SK-N-DZ (cell line): ENCODE measurements around the gene GALNT17.
"Not testable (repeated sequence)": the region's sequence is repeated elsewhere in the genome, so short reads cannot be mapped to it uniquely, and the experiment has no call there.

Source experiments
- DNase-seq: peaks from one replicate; pipeline ENCODE4 v3.0.0-alpha.2; 2015; ENCODE audit warnings: low spot score

GALNT17 gene

DNA sequence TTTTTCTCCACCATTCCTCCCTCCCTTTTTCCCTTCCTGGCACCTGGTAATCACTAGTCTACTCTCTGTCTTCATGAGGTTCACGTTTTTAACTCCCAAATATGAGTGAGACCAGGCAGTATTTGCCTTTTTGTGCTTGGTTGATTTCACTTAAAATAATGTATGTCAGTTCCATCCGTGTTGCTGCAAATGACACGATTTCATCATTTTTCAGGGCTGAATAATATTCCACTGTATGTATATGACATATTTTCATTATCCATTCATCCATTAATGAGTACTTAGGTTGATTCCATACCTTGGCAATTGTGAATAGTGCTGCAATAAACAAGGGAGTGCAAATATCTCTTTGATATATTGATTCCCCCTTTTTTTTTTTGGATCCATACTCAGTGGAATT, 25.8 kb downstream of the GALNT17 start:
- DNase-seq: no peak

DNA sequence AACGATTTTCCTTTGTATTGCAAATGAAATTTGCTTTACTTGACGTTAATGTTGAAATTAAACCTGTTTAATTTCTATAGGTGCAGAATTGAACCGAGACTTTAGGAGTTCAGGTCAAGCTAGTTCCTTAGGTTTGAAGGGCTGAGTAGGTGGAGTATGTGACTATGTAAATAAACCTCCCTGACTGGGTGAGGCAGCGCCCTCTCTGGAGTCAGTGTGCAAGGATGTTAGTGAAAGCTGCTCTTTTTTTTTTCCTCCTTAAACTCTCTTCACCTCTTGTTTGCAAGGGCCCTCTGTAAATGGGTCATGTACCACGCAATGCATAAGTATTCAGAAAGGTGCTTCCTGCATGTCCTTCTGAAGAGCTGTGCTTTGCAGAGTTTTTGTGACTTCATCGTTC, 33.8 kb downstream of the GALNT17 start:
- no peak for DNase-seq

DNA sequence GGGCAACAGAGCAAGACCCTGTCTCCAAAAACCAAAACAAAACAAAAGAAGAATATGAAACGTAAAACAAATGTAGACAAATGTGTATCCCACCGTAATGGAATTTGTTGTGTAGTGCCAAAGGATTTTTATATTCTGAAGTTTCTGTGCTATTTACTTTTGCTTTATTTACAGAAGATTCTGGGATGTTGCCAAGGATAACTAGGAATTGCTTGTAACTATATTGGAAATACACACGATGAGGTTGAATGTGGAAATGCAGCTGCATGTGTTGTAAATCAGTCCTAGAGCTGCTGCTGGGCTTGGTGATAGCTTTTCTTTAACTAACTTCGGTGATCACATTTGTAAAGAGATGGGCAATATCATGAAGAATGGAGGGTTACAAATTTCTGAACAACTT, 39.5 kb downstream of the GALNT17 start:
- DNase-seq: no peak

DNA sequence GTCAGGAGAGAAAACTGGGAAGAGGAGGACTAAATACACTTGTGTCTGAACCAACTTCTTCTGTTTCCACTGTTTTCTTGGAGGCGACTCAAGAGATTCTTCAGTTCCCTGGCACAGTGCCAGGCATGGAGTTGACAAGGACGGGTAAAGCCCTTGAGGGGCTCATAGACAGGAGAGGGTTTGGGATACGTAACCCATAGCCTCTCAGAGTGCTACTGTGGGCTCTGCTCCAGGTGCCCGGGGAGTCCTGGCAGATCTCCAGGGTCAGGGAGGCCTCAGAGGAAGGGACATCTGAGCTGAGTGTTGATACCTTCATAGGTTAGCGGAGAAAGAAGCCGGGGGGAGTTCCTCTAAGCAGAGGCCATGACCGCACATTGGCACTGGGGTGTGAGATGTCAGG, 42.0 kb downstream of the GALNT17 start:
- DNase-seq: no peak

DNA sequence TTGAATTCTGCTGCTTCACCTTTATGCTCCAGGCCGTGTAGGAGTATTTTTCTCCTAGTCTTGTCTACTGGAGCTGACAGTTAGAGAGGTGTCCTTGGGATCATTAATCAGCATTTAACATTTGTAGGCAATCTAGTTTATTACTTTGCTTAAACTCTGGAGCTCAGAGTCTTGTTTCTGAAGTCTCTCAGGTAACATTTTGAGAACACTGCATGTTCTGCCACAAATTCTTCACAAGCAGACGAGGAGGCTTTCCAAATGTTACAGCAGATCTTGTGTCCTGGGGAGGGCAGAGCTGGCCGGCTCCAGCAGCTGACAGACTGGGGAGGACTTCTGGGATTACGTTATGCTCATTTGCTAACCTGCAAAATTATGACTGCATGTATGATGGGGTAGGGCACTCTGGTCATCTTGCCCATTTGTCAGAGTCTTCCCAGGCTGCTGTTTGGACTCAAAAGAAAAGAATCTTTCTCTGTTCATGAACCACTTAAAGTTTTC, 50.5 kb downstream of the GALNT17 start:
- DNase-seq: no peak

DNA sequence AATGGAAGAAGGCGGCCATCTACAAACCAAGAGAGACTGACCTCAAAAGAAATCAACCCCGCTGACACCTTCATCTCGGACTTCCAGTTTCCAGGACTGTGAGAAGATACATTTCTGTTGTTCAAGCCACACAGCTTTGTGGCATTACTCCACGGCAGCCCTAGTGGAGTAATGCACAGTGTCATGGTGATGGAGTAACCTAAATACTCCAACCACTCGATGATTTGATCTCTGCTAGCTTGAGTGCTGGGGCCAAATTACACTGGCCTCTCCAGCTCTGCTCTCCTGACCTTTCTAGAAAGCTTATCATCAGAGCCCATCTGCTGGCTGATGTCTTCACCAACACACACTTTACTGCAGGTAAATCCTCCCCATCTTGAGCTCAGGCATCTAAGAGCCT, 52.2 kb downstream of the GALNT17 start:
- DNase-seq: no peak

DNA sequence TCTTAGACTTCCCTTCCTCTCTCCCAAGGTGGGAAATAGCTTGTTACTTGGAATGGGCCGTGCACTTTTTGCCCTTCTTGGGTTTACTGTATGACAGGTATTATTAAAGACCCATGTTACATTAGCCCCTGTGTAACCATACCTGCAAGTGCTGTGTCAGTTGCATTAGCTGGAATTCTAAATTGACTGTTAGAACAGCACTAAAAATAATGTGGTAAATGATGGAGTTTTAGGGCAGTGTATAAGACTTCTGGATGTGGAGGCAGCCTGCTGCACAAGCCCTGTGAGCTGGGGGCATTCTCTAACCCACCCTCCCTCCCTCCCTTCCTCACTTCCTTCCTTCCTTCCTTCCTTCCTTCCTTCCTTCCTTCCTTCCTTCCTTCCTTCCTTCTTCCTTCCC, 52.7 kb downstream of the GALNT17 start:
- DNase-seq: no peak

DNA sequence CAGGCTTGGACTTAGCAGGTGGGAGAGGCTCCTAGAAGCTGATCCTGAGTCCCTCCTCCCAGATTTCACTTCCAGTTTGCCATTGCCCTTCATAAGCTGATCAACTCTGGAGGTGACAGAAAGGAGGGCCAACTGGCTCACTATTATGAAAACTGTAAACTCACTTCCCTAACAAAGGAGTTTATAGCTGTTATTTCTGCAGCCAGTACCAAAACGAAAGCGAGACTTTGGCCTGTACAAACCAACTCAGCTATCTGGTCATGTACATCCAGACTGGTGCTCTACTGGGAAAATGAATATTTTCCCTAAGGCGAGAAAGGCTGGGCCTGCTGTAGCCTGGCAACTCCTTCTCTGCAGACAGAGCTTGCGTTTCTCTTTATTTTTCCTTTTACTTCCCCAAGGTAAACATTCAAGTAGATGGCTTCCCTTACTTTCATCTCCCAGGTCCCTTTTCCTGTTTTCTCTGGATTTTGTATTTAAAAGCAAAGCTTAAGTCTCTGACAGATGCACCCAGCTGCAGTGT, 54.7 kb downstream of the GALNT17 start:
- no peak for DNase-seq

DNA sequence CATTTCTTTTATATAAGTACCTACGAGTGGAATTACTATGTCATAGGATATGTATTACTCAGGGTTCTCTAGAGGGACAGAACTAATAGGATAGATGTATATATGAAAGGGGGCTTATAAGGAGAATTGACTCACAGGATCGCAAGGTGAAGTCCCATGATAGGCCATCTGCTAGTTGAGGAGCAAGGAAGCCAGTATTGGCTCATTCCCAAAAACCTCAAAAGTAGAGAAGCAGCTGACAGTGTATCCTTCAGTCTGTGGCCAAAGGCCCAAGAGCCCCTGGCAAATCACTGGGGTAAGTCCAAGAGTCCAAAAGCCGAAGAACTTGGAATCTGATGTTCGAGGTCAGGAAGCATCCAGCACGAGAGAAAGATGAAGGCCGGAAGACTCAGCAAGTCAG, 59.8 kb downstream of the GALNT17 start:
- no peak for DNase-seq

DNA sequence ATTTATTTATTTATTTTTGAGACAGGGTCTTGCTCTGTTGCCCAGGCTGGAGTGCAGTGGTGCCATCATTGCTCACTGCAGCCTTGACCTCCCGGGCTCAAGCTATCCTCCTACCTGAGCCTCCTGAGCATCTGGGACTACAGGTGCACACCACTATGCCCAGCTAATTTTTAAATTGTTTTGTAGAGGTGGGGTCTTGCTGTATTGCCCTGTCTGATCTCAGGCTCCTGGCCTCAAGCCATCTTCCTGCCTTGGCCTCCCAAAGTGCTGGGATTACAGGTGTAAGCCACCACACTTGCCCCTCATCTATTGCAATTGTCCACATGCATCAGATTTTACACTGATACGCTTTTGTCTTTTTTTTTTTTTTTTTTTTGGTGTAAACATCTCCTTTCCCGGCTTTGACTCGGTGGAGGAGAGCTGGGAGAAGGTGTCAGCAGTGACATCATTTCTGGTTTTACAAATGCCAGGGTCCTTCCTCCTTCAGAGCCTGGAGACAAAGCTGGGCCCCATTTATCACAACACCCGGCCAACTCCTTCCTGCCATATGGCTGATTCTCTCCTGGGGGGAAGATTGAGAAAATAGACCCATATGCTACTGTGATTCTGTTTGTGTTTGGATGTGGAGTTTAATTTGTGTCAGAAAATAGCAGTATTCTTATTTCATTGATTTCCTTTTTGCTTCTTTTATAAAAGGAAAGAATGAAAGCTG, 61.3 kb downstream of the GALNT17 start:
- no peak for DNase-seq

DNA sequence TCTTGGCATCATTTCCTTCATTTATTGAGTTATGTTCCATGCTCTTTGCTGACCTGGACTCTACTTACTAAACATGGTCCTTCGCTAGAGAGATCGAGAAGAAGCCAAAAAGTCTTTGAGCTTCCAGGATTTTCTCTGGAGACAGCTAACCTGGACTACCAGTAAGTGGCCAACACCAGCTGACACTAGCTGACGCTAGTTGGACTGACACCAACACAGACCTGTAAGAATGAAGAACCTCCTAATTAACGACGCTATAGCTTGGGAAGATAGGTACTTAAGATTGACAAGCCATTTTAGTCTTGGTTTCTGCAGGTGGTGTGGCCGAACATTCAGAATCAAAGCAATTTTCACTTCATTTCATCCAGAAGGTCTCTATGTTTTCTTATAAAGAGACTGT, 66.4 kb downstream of the GALNT17 start:
- no peak for DNase-seq

DNA sequence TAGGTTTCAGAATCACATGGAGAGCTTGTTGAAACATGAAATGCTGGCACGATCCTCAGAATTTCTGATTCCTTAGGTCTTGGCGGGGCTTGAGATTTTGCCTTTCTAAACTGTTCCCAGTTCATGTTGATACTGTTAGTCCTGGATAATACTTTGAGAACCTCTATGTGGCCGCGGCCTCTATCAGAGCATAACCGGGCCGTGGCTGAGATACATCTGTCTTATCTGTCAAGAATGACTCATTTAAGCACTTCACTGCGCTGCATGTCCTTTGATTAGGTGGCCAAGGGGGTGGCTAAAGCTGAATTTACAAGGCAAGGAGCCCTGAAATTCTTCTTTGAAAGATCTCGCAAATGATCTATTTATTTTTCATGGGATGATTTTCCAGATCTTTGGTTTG, 66.9 kb downstream of the GALNT17 start:
- no peak for DNase-seq

DNA sequence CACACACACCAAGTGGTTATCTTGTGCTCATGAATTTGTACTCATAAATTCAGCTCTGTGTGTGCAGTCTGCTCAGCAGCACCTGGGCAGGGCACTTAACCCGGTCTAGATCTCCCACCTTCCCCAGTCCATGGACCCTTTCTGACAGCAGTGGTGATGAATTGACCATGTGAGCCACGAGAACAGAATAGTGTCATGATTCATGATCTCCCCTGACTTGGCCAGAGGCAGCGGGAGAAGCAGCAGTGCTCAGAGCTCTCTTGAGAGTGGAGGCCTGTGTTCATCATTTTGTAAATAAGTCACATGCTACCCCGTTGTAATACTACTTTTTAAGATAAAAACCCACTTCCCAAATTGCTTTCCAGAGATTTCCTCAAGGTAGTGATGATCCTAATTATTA, 74.2 kb downstream of the GALNT17 start:
- DNase-seq: no peak

DNA sequence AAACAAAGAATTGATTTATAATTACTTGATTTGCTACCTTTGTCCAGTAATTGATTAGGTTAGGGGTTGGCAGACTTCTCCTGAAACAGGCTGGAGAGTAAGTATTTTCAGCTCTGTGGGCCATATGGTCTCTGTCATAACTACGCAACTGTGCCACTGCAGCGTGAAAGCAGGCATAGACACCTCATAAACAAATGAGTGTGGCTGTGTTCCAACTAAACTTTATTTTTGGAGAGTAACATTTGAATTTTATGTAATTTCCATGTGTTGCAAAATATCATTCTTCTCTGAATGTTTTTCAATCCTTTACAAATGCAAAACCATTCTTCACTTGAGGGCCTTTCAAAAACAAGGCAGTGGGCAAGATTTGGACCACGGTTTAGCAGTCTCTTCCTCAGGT, 76.9 kb downstream of the GALNT17 start:
- DNase-seq: no peak

DNA sequence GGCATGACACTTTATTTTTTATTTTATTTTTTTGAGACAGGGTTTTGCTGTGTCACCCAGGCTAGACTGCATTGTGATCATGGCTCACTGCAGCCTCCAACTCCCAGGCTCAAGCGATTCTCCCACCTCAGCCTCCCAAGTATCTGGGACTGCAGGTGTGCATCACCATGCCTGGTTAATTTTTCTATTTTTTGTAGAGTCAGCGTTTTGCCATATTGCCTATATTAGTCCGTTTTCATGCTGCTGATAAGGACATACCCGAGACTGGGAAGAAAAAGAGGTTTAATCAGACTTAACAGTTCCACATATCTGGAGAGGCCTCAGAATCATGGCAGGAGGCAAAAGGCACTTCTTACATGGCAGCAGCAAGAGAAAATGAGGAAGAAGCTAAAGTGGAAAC, 77.5 kb downstream of the GALNT17 start:
- DNase-seq: not testable (repeated sequence)

DNA sequence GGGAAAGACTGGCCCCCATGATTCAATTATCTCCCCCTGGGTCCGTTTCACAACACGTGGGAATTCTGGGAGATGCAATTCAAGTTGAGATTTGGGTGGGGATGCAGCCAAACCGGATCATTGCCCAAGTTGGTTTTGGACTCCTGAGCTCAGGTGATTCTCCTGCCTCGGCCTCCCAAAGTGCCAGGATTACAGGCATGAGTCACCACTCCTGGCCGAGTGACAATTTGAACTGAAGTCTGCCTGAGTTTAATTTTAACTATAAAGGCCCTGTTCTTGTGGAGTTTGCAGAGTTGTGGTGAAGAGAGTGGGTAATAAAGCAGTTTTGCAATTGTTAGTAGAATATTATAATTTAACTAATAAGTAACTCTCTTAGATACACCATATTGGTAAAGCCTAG, 78.3 kb downstream of the GALNT17 start:
- DNase-seq: no peak

DNA sequence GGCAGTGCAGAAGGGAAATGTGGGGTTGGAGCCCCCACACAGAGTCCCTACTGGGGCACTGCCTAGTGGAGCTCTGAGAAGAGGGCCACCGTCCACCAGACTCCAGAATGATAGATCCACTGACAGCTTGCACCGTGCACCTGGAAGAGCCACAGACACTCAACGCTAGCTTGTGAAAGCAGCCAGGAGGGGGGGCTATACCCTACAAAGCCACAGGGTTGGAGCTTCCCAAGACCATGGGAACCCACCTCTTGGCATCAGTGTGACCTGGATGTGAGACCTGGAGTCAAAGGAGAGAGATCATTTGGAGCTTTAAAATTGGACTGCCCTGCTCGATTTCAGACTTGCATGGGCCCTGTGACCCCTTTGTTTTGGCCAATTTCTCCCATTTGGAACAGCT, 80.5 kb downstream of the GALNT17 start:
- not testable (repeated sequence) for DNase-seq

DNA sequence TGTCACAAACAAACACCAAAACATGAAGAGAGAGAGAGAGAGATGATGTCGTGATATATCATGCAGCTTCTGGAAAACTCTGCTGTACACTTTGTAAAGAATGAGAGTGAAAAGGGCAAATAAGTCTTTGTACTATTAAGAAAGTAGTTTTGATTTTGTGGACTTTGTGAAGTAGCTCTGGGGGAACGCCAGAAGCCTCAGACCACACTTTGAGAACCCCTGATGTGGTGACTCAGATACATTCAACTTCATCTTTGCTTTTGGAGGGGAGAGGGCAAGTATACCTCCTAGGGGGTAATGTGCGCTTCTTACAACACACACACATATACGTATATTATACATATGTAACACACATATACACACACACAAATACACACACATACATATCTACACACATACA, 84.3 kb downstream of the GALNT17 start:
- DNase-seq: no peak

DNA sequence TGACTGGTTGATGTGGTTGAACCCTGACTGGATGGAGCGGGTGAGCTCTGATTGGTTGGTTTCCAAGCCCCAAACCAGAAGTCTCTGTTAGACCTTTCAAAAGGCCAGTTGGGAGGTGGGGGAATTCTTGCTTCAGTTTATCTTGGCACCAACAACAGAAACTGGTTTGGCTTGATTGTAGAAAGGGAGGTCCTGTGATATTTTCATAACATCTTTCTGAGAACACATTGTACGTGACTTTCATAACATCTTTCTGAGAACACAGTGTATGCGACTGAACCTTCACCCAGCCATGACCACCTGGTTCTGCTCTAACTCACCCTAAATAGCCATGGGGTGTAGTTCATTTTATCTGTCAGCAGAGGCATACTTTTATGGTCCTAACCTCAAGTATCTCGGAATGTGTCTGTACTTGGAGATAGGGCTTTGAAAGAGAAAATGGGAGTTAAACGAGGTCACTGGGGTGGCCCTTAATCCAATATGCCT, 88.3 kb downstream of the GALNT17 start:
- DNase-seq: no peak

DNA sequence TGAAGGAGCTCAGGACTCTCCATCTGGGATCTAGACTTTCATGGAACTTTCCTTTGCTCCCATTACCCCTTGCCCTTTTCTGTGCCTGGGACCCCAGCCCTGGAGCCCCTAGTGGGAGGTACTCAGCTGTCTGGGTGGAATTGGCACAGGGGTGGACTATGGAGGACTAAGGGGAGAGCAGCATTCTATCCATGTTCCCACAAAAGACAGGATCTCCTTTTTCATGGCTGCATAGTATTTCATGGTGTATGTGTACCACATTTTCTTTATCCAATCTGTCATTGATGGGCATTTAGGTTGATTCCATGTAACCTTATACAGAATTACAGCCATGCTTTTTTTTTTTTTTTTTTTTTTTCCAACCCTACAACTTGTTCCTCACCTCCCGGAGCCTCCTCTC, 89.1 kb downstream of the GALNT17 start:
- no peak for DNase-seq

DNA sequence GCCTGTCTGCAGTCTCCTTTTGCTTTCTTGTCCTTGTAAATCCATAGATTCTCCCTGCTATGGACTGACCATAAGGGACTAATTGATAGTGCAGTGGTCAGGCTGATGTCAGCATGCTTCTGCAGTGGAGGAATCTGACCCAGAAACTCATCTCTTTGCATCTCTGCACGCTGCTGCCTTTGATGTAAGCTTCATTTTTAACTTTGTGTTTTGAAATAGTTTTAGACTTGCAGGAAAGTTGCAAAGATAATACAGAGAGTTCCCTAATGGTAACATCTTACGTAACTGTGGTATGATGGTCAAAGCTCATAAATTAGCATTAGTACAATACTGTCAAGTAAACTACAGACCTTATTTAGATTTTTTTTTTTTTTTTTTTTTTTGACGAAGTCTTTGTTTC, 89.6 kb downstream of the GALNT17 start:
- DNase-seq: no peak

DNA sequence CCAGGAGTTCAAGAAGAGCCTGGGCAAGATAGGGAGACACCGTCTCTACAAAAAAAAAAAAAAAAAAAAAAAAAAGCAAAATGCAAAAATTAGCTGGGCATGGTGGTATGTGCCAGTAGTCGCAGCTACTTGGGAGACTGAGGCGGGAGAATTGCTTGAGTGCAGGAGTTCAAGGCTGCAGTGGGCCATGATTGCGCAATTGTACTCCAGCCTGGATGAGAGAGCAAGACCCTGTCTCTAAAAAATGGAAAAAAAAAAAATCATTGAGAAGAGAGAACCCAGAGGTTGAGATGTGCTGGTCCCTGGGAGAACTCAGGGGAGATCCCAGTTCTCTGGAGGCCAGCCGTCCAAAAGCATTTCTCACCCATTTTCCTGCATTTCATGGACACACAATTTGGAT, 95.2 kb downstream of the GALNT17 start:
- DNase-seq: no peak

DNA sequence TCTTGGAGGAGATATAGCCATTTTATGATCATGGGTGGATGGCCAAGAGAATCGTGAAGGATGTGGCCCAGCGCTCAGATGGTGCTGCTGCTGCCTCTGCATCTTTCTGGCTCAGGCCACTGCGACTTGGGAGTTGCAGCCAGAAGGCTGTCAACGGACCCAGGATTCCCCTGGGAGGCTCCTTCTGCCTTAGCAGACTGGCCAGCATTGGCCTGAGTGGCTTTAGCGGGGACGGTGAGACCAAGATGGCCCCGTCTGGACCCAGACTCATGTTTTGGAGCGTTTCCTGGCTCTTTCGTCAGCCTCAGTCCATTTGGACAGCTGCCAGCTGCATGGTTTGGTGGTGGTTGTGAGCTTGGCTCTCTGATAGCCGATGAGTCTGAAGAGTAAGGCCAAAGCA, 97.2 kb downstream of the GALNT17 start:
- no peak for DNase-seq

DNA sequence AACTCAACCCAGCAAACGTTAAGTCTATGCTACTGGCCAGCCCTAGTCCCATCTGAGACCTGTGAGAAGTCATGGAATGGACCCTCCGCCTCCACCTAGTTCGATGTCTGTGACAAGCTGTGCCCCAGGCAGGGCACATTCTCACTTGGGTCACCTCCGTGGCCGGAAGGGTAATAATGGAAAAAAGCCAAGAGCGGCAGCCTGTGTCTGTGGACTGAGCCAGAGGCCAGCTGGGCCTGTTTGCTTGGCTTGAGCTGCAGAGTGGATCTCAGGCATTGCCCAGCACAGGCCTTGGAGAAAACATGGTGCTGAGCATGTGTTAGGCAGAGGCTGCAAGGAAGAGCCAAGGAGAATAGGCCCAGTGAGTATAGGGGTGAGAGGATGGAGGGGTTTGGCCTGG, 97.8 kb downstream of the GALNT17 start:
- DNase-seq: no peak
